Gastroesophageal sphincter (tissue), 3 donors: ENCODE measurements around the gene MYH14.

Experiments used
- CTCF ChIP-seq, 4 experiments: fragments of 200-600 bp in 2 of 4; fragments of 450-650 bp in 2 of 4; sonication (generic) in 1 of 4; IDR thresholded peaks; one replicate each; pipeline ENCODE4 v1.5.1; 2017 to 2019; ENCODE audit warnings: antibody characterized with exemption in 4 of 4, mild to moderate bottlenecking in 2 of 4, moderate library complexity in 2 of 4
- EP300 ChIP-seq: sonication (generic); formaldehyde crosslinking; IDR thresholded peaks from one replicate; pipeline ENCODE4 v1.6.1; 2017; ENCODE audit warnings: antibody characterized with exemption, mild to moderate bottlenecking
- POLR2A ChIP-seq, 2 donors: fragments of 450-650 bp; IDR thresholded peaks; one replicate each; pipeline ENCODE4 v1.6.1; 2017; ENCODE audit warnings: antibody characterized with exemption in 2 of 2, mild to moderate bottlenecking in 2 of 2, moderate library complexity in 1 of 2
- POLR2AphosphoS5 ChIP-seq: sonication (generic); formaldehyde crosslinking; IDR thresholded peaks from one replicate; pipeline ENCODE4 v1.6.1; 2017; ENCODE audit warnings: antibody characterized with exemption

- TF ChIP-seq POLR2AphosphoS5 (no peak), CTCF (IDR thresholded peaks at IDR 0.05) (no peak), EP300 (no peak), POLR2A (IDR thresholded peaks at IDR 0.05) (no peak)
These were observed 115.7 kb downstream of the MYH14 start for GRCh38 chr19:50319156-50319555.
